Right kidney (tissue), 9 donors: ENCODE results near the gene ITGB3.
"Not testable (repeated sequence)": the region's sequence is repeated elsewhere in the genome, so short reads cannot be mapped to it uniquely, and the experiment has no call there.

Experiments
- DNase-seq: peaks from one replicate; pipeline ENCODE4 v3.0.0-alpha.2; 2016
- long read RNA-seq, 8 donors: transcript quantifications; one replicate each; lab custom pipeline, GENCODE V29; 2026

The ITGB3 gene
- long read RNA-seq, donor 1, partial matches to known transcripts: 0 of 2 reads
- long read RNA-seq, donor 1, other reads (novel, unspliced or antisense): 0 of 2 reads
- long read RNA-seq, donor 2: 0 reads
- long read RNA-seq, donor 3: 0 reads
- long read RNA-seq, donor 4, partial matches to known transcripts: 6 of 7 reads
- long read RNA-seq, donor 4, other reads (novel, unspliced or antisense): 0 of 7 reads
- long read RNA-seq, donor 5, partial matches to known transcripts: 0 of 1 reads
- long read RNA-seq, donor 5, other reads (novel, unspliced or antisense): 0 of 1 reads
- long read RNA-seq, donor 6, partial matches to known transcripts: 13 of 15 reads
- long read RNA-seq, donor 6, other reads (novel, unspliced or antisense): 0 of 15 reads
- long read RNA-seq, donor 7: 0 reads
- long read RNA-seq, donor 8, partial matches to known transcripts: 0 of 1 reads
- long read RNA-seq, donor 8, other reads (novel, unspliced or antisense): 0 of 1 reads

DNA sequence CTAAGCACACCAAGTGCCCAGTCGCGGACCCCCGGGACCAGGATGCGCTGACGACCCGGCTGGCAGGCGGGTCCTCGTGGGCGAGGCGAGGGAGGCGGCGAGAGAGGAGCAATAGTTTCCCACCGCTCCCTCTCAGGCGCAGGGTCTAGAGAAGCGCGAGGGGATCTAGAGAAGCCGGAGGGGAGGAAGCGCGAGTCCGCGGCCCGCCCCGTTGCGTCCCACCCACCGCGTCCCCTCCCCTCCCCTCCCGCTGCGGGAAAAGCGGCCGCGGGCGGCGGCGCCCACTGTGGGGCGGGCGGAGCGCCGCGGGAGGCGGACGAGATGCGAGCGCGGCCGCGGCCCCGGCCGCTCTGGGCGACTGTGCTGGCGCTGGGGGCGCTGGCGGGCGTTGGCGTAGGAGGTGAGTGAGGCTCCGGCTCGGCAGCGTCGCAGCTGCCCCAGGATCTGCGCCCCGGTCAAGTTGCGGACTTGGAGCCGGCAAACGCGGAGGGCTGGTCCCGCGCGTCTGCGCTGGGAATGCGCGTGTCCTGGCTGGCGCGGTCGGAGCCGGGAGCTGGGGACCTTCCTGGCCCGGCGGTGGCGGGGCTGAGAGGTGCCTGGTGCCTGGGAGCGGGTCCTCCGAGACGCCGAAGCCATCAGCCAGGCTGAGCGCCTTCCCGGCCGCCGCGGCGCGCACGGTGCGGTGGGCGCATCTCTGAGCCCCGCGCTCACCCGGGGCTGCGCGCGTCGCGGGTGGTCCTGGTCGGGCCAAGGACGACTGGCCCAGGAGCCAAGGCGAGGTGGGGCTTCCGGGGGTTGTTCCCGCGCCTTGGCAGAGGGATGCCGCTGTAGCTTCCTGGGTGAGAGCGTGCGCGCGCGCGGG lies at the start of gene ITGB3:
ITGB3 (plus strand) TSS at position 287 of the 862 bp plus-strand sequence; CDS start at position 322, 35 bp downstream.
- DNase-seq: peak; percentile 85

DNA sequence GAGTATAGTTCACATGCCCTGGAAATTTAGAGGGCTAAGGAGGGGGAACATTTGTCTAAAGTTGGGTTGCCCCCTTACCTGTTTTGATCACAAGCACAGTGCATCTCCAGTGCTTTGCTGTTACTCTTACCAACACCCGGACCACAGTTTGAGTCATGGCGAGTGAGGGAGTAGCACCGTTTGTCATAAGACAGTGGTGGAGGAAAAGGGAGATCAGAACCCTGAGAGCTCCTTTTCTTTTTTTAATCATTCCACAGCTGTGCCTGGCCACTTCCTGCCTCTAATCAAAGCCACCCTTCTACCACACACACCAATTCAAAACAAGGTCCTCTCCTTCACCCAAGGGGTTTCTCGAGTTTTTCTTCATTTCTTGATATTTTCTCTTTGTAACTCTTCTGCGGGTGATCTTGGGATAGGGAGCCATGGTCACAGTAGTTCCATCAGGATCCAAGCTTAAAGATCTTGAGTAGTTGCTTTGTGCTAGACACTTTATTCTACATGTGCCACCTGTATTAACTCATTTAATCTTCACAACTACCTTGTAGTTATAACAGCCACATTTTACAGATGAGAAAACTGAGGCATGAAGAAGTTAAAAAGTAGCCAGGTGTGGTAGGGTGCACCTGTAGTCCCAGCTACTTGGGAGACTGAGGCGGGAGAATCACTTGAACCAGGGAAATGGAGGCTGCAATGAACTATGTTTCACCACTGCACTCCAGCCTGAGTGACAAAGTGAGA lies 49.5 kb upstream of the ITGB3 start:
- no peak for DNase-seq

- no peak for DNase-seq
These were observed 48.8 kb upstream of the ITGB3 start for GRCh38 chr17:47204722-47205418.

- peak; percentile 54 for DNase-seq
These were observed 48.1 kb upstream of the ITGB3 start for GRCh38 chr17:47205419-47205963.

GRCh38 chr17:47207143-47208067 lies 46.2 kb upstream of the ITGB3 start:
- DNase-seq: no peak

- no peak for DNase-seq
These were observed 44.7 kb upstream of the ITGB3 start, which contains the start of gene MYL4 for GRCh38 chr17:47208744-47209488. TSS of gene MYL4 (plus strand) at chr17:47209348. CDS start at chr17:47209423, 75 bp downstream.

- DNase-seq: no peak
These were observed 44.1 kb upstream of the ITGB3 start for GRCh38 chr17:47209499-47209898.

- DNase-seq: no peak
These were observed 43.5 kb upstream of the ITGB3 start for GRCh38 chr17:47210105-47210504.

- DNase-seq: no peak
These were observed 42.8 kb upstream of the ITGB3 start for GRCh38 chr17:47210779-47211178.

GRCh38 chr17:47212458-47212857 lies 41.2 kb upstream of the ITGB3 start:
- DNase-seq: no peak

GRCh38 chr17:47213540-47213939 lies 40.1 kb upstream of the ITGB3 start:
- no peak for DNase-seq

DNA sequence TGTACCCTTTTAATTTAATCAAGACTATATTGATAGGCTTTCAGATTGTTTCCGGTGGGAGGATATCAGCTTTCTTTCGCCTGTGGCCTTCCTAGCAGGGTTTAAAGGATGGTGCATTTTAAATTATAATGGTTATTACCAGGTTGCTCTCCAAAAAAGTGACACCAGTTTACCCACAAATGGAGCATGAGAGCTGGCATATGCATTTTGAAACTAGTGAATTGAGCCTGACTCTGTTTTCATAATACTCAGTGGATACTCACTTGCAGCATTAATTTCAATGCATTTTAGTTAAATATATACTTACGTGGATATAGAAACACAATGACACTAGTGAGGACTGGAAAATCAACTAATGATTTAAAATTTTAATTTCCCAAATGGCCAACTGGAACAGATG lies 38.7 kb upstream of the ITGB3 start:
- DNase-seq: no peak

GRCh38 chr17:47216821-47217220 lies 36.8 kb upstream of the ITGB3 start:
- DNase-seq: not testable (repeated sequence)

DNA sequence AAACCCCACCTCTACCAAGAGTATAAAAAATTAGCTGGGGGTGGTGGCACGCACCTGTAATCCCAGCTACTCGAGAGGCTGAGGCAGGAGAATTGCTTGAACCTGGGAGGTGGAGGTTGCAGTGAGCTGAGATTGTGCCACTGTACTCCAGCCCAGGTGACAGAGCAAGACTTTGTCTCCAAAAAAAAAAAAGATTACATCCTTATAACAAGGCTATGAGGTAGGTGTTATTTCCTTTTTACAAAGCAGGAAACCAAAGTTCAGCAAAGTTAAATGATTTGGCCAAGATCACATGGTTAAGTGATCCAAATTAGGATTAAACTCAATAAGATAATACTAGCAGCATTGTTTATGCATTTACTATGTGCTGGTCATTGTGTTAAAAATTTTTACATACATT lies 36.3 kb upstream of the ITGB3 start:
- not testable (repeated sequence) for DNase-seq

- DNase-seq: no peak
These were observed 34.7 kb upstream of the ITGB3 start for GRCh38 chr17:47218896-47219430.

DNA sequence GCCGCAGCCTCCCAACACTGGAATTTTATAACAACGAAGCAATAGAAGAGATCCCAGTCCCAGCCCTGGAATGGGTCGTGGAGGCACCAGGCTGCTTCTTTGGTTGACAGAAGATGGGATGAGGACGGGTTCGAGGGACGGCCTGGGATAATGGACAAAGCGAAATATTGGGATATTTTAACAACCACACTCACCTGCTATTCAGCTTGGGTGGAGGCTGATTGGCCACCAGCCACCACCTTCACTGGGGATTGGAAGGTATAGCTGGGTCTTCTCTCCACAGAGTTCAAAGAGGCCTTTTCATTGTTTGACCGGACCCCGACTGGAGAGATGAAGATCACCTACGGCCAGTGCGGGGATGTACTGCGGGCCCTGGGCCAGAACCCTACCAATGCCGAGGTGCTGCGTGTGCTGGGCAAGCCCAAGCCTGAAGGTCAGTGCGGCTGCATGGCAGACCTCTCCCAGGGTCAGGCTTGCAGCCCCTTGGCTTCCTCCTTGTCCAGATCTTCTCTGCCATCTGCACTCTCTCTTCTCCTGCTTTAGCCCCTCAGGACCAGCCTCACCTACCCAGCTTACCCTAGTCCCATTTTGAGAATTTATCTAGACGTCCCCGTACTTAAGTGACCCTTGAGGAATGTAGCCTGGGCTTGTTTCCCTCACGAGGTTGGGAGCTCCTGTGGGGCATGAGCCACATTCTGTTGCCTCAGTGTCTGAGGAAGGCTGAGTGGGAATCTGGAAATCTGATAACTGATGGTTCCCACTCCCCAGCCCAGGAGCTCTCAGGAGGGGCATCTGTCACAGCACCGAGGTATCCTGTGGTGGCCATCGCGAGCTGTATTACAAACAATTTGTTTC lies 33.8 kb upstream of the ITGB3 start:
- no peak for DNase-seq

GRCh38 chr17:47220531-47220999 lies 33.1 kb upstream of the ITGB3 start:
- no peak for DNase-seq

GRCh38 chr17:47221154-47221553 lies 32.5 kb upstream of the ITGB3 start:
- no peak for DNase-seq
